Measurements from ENCODE around the gene SNRPD1.

- TF ChIP-seq POLR2A (IDR thresholded peaks at IDR 0.05; ENCODE audit: low read depth, low read length) (no peak), TAF1 (IDR thresholded peaks at IDR 0.05; ENCODE audit: borderline replicate concordance, low read depth, low read length) (no peak)
These were observed 36.5 kb upstream of the SNRPD1 start for GRCh38 chr18:21575656-21576055.

All from GM12892 (cell line).